ENCODE results near the gene SUCLG1.
A peak's percentile ranks its signal among the peaks of the same experiment; 100 is the strongest.
"Not testable (repeated sequence)": the region's sequence is repeated elsewhere in the genome, so short reads cannot be mapped to it uniquely, and the experiment has no call there.

The SUCLG1 gene

DNA sequence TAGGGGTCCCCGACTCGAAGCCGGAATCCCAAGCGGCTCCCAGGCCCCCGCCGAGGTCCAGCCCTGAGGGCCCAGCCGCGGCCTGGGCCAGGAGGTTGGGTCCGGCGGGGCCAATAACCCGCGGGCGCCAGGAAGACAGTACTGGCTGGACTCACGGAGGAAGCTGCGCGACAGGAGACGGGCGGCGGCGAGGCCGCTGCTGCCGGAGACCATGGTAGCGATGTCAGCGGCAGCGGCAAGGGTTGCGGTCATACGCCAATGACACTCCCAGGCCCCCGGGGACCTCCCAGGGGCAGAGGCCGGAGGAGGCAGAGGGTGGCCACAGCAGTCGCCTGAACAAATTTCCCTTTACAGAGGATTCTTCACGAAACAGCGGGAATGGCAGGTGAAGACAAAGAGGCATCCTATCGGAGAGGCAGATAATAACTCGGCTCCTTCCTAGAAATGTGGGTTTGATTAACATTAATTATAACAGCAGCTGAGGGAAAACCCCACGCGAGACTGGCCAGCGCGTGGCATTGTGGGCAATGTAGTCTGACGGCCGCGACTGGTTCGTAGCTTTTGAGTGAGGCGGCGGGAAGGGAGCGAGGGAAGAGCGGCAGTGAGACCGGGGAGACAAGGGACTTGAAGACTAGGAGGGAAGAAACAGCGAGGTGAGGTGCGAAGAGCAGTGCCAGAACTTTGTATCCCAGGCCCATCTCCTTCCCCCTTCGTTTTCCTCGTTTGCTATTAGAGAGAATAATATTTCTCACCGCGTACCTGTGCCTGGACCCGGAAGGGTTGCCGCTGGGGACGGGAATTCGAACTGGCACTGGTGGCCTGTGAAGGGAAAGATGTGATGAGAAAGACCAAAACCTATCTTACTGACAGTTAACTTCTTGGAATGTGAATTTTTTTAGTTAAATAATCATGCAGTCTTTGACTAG is at the start of gene SUCLG1:
Gene SUCLG1 (minus strand): TSS at position 263 of the 926 bp plus-strand sequence. CDS start 11 bp downstream, at position 252.
- DNase-seq: peak; percentile 57

DNA sequence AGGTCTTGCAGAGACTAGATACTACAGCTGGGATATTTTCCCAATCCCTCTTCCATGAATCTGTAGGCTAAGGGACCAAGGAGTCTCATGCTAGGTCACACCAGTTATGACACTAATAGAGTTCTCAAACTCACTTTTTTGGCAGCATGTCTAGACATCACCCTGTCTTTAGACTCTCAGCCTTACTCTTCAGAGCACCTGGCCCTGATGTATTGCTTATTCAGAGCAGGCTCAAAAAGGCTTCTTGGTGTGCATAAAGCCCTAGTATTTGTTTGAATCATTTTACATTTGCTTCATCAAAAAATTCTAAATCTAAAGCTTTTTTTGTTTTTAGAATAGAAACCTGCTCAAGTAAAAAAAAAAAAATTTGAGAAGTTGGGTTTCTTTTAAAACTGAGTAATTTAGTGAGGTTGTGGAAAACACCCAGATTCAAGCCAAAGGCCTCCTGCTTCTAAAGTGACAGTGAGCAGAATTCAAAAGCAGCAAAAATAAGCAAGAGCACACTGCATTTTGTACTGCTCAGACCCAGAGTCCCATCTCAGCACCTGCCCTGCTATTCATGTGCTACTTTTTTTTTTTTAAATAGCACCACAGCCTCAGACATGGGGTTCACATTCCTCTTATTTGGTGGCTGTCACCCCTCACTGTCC is 39.2 kb upstream of the SUCLG1 start:
- DNase-seq: no peak

DNA sequence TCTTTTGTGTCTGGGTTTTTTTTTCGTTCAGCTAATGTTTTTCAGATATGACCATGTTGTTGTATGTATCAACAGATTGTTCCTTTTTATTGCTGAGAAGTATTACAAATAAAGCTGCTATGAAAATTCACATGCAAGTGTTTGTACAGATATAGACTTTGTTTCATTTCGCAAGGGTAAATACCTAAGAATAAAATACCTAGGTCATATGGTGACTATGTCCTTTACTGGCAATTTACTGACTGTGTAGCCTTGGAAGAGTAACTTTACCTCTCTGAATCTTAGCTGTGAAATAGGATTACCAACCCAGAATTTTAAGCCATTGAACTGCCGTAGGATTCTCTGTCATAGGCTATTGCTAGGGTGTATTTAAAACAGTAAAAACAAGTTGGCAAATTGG is 38.2 kb upstream of the SUCLG1 start:
- no peak for DNase-seq

DNA sequence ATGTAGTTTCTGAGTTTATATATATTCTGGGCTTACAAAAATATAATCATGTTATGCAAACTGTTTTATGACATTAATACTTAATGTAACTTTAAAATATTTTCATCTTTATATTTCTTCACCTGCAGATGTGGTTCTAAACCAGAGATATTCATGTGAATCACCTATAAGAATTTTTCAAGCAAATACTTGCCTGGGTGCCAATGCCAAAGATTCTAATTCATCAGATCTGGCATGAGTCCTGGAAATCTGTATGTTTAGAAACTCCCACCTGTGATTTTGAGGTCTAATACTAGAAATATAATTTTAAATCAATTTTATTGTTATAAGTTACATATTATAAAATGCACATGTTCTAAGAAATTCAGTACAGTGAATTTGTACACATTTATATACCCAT is 37.3 kb upstream of the SUCLG1 start:
- DNase-seq: no peak

DNA sequence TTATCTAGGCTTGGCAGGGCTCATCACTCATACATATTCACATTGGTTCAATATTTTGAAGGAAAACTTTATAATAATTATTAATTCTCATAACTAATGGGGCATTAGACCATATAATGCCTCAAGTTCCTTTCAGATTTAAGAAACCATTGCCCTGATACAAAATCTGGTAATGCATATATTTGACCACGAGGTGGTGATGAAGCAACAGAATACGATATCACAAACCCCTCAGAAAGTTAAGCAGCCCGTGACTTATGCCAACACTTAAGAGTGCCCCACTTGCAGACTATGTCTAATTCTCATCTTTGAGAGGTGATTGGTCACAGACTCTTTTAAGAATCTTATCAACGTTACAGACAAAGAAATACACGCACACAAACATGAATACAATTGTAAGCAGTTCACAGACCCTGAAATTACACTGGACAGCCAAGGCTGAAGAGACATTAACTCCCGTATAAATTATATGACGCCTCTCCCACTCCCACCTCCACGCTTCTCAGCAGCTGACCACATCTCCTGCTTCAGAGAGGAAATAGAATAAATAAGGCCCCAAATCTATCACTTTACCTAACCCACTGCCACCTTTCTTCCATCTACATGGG is 36.6 kb upstream of the SUCLG1 start:
- DNase-seq: peak; percentile 69

DNA sequence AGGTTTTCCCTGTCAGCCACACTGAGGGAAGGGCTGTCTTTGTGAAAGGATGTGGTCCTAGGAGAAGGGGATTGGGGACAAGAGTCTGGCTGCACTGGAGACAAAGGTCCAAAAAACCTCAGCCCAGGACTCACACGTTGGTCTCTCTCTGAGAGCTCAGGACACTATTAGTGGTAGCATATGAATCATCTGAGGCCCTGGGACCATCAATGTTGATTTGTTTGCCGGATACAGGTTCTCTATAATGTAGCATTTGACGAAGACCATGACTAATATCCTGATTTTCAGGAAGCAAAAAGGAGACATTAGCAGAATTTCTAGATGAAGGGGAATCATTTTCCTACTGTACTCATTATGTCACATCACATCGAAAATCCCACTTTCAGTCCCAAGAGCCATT is 35.0 kb upstream of the SUCLG1 start:
- no peak for DNase-seq

DNA sequence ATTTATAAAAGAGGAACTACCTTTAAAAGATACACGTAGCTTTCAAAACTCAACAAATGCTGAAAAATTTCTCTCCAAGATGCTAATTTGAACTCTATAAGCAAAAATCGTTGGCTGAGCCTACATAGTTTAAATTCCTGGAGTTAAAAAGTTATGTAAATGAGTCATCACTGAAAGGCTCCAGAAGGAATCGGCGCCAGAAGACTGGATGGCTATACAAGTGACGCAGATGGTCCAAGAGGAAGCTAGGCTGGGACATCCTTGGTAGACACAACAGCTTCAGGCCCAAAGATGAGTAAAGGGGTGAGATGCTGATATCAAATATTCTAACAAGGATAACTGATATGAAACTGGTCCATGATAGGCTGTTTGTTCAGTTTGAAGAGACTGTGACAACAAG is 34.4 kb upstream of the SUCLG1 start:
- peak; percentile 63 for DNase-seq

DNA sequence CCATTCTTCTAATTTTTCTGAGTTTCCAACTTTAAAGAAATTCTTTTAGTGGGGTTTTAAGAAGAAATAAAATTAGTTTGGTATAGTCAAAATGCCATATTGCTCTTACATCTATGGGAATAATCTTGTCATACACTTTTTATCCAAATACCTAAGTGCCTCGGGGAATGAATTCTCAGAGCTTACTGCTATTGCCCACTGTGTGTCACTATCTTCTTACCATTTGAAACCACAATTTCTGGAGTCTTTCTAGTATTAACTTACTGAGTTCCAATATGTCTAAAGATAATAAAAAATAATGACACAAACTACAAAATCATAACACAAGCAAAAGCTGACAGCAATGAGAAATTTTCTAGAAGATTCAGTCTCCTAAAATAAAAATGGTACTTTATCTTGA is 33.5 kb upstream of the SUCLG1 start:
- no peak for DNase-seq

DNA sequence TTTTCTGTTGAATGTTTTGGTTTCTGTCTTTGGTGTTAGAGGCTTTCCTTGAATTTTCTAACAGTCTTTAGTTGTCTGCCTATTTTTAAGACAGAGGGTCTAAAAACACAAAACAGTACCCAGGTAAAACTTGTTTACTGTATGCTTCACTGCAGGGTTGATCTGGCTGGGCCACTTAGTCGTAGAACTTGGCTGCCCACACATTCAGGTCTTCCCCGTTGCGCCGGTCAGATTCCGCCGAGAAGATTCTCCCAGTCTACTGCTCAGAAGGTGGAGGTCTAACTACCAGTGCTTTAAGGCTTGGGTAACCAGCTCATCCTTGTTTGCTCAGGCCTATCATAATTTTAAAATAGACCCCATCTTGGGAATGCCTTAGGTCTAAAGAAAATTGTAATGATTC is 32.7 kb upstream of the SUCLG1 start:
- DNase-seq: no peak

DNA sequence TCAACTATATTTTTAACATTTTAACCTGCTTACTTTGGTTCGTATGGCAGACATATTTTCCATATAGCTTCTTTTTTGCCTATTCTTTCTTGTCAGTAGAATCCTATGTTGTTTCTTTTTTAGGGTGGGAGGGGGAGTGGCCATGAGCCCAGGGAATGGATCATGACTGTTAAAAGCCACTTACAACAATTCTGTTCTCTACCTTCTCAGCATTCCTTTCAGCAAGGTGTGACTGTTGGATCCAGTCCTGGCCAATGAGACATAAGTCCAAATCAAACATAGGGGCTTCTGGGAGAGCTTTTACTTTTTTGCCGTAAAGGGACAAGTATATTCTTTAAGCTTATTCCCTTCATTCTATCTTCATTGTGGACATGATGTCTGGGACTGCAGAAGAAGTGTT is 32.2 kb upstream of the SUCLG1 start:
- no peak for DNase-seq

DNA sequence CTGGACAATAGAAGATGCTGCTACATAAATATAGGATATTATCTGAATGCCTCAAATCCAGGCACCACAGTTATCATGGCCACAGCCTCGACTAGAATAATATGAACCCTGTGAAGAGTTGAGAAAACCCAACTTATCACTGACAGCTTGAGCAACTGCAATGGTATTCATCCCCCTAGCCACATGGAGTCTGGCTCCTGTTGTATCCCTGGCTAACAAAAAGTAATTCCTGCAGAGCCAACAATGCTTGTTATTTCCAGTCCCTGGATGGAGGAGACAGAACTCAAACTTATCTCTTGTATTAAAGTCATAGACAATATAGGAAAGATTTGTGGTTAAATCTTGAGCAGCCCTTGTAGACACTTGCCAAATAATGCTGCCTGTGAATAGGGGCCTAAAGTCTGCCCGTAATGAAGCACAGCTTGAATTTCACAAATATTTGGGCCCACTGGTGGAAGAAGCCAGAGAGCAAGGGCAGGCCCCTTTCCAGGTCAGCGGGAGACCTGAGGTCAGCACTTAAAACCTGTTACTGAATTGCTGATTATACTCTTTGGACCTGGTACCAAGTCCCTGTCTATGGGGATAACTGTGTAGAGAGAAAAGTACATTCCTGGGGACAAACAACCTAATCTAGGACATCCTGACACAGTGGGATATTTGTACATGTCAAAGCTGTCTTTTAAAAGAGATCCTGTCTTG is 28.4 kb upstream of the SUCLG1 start:
- DNase-seq: no peak

DNA sequence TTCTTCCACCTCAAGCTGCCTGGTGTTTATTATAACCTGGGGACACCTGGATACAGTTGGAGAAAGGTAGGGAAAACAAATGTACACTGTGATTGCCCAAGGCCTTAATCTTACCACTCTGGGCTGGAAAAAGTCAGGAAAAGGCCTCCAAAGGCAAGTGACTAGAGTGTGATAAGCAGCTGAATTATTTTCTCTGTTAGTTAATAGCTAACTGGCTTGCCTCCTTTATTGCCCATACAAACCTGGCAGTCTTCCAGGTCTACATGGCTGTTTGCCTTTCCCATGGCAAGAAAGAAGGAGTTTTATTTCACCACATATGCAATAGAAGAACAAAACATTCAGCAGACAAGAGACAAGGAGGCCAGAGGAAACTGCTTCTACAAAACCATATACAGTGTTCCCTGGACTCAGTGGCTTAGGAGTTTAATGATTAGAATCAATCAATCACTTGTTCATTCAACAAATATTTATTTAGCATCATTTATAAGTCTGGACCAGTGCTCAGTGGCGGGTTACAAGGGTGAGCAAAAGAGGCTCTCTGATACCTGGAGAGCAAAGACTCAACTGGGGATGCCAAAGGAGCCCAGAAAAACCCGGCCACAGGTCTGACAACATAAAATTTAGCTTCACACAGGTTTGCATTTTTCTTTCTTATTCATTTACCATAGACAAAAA is 27.5 kb upstream of the SUCLG1 start:
- peak; percentile 91 for DNase-seq

DNA sequence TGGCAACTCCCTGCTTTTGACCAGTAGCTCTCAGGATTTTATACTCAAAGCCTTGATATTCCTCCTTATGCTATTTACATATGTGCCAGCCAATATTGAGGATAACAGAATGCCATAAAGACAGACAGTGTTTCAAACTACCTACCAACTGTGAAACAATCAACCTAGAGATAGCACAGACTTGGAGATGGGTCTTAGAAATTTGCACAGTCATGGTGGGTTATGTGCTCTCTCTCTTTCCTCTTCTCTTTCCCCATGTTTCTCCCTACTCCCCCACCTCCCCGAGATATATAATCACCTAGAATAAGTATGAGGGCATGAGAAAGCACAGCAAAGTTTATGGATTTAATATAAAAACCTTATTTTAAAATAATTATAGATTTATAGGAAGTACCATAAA is 24.2 kb upstream of the SUCLG1 start:
- no peak for DNase-seq

DNA sequence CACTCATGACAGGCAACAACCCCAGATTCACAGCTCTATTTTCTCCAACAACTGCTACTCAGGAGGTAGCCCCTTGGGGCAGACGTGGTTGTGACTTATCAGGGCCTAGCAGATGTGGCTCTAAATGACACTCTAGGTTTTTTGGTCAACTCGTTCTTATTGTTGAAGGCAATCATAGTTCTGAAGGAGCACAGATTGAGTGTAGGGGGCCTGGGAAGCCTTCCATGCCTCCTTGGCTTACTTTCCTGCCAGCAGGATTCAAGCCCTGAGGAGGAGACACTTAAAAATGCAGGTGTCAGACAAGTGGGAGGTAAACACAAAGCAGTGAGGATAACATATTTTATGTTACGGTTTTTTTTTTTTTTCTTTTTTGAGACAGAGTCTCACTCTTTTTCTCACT is 23.5 kb upstream of the SUCLG1 start:
- DNase-seq: no peak

DNA sequence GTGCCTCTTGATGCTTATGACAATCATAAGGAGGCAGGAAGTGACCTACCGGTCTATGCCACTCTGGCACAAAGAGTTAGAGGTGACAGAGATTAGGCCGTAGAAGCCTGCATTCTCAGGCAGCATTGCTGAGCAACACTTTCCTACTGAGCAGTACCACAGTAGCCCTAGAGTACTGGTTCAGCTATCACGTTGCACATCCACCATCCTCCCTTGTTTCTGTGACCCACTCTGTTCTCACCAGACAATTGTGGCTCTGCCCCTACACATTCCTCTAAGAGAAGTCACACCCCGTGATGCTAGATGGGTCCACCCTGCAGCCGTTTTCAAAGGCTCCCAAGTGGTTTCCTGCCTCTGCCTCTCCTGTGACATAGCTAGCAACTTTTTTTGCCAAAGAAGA is 22.6 kb upstream of the SUCLG1 start:
- DNase-seq: peak; percentile 32

DNA sequence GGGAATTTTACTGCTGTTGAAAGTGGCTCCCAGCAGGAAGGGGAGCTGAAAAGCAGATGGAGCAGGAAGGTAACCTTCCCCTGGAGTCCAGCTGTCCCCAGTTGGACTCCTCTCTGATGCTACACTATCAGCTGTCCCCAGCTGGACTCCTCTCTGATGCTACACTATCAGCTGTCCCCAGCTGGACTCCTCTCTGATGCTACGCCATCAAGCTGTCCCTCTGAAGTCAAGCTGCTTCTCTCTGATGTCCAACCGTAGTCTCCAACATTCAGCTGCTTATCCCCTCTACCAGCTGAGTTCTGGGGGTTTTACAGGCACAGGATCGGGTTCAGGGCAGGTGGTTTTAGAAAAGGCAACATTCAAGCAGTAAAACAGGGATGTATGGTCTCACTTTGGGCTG is 19.8 kb upstream of the SUCLG1 start:
- DNase-seq: no peak

DNA sequence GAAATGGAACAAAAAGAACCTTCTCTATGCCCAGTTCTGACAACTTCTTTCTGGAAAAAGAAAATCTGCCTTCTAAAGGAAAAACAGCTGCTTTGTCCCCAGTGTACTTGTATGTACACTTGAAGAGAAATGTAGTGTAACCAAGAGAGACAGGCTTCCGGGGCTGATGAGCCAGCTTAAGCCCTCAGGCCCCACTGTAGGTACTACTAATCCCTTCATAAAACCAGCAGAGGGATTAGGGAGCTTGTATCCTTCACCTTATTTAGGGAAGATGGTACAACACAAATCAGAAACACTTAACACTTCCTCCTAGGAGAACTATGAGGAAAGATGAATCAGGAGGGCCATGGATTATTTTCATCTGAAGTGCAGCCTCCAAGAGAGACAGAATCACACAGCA is 18.8 kb upstream of the SUCLG1 start:
- no peak for DNase-seq

DNA sequence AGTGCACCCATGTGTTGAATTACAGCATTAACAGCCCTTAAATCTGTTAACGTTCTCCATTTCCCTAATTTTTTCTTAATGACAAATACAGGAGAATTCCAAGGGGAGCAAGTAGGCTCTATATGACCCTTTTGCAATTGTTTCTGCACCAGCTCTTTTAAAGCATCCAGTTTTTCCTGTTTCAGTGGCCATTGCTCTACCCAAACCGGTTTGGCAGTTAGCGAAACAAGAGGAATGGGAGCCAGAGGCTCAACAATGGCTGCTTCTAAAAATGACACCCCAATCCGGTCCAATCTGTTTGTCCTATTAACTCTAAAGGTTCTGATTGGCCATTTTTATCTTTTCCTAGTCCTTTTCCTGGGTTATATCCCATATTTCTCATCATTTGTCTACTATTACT is 15.1 kb upstream of the SUCLG1 start:
- DNase-seq: no peak

DNA sequence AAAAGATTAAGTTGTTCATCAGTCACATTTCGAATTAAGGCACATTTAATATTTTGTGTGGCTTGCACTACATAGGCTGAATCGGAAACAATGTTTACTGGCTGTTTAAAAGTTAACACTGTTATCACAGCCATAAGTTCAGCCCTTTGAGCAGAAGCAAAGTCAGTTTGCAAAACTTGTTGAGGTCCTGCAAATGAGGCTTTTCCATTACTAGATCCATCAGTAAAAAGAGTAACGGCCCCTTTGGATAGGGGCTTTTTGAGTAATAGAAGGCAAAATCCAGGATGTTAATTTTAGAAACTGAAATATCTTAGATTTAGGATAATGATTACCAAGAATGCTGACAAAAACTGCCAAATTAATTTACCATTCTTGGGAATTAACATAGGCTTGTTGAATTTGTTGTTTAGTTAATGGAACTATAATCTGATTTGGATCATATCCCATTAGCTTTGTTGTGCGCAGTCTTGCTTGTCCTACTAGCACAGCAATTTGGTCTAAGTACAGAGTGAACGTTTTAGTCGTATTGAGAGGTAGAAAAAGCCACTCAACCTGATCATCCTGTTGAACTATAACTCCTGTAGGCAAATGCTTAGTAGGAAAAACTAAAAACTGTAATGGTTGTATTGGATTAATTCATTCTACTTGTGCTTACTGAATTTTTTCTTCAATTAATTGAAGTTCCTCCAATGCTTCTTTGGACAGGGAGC is 13.9 kb upstream of the SUCLG1 start:
- DNase-seq: no peak

DNA sequence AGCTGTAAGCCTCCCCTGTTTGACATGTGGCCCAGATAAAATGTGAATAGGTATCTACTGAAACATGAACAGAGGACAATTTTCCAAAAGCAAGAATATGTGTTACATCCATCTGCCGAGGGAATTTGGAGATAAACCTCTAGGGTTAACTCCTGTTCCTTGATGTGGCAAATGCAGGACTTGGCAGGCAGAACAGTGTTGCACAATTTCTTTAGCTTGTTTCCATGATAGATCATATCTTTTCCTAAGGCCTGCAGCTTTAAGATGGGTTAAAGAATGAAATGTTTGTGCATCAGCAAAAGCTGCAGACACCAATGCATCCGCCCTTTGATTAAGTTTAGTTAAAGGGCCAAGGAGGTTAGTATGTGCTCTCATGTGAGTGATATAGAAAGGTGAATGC is 13.3 kb upstream of the SUCLG1 start:
- not testable (repeated sequence) for DNase-seq

DNA sequence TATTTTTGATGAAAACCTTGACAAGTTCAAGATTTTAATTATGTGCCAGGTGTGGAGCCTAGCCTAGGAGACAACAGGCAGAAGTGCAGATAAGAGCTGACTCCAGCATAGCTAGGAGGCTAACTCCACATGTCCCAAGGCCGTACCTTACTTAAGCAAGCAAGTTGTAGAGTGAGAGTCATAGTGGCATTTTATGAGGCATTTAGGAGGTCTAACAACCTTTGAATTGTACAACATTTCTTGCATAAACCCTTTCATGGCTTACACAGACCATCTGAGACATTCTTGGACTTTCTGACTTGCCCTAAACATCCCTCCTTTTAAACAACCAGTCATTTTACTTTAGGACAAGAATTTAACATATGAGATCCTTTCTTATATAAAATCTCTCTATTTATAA is 8.3 kb upstream of the SUCLG1 start:
- DNase-seq: no peak

DNA sequence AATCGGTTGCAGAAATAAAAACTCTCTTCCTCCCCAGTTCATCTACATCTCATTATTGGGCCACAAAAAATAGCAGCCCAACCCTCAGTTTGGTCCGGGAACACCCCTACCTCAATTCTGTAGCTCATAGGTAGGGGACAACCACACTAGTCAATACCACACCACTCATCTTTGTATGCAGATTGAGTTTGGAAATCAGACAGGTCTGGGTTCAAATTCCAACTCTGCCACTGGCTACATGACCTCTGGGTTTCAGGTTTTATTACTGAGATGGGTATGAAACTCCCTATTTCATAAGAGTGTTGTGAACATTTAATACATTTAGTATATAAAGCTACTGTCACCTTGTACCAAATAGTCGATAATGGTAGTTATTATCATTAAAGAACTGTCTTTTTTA is 2.2 kb upstream of the SUCLG1 start:
- no peak for DNase-seq

All from kidney glomerular epithelial cell (primary cell).